Body of pancreas (tissue), 4 donors: ENCODE data around the gene FOXO1. TPM values are rescaled to one million over a fixed set of nuclear protein-coding genes. Genes with fewer than 3 reads are reported as not detected.

Experiments used
- ATAC-seq: fragments of 150-250 bp; one replicate; pipeline ENCODE4 v1.9.1; 2016
- DNase-seq, 4 donors: peaks; one replicate each; pipeline ENCODE4 v3.0.0-alpha.2; 2019
- H3K27ac ChIP-seq, 4 donors: fragments of 200-600 bp; sonication (generic); 1 replicate in 3 of 4; 2 replicates in 1 of 4; pipeline versions ENCODE4 v1.5.1 to v1.6.1; 2016 to 2019; ENCODE audit warnings: mild to moderate bottlenecking in 1 of 4, mixed read lengths in 1 of 4, moderate library complexity in 1 of 4
- H3K27me3 ChIP-seq, 2 donors: fragments of 200-600 bp; sonication (generic); one replicate each; pipeline ENCODE4 v1.6.0; 2016; ENCODE audit warnings: mild to moderate bottlenecking in 1 of 2
- H3K36me3 ChIP-seq, 2 donors: fragments of 200-600 bp; sonication (generic); replicated peaks in 1 of 2; 2 replicates each; pipeline ENCODE4 v1.5.1; 2016; ENCODE audit warnings: low read depth in 2 of 2; ENCODE audit not compliant: insufficient read depth in 1 of 2
- H3K4me1 ChIP-seq: fragments of 200-600 bp; sonication (generic); one replicate; pipeline ENCODE4 v1.6.0; 2016
- H3K4me3 ChIP-seq, 2 donors: fragments of 200-600 bp; sonication (generic); 1 replicate in 1 of 2; 2 replicates in 1 of 2; pipeline ENCODE4 v1.5.1; 2016 to 2019
- H3K9me3 ChIP-seq, 3 donors: fragments of 200-600 bp; sonication (generic); 1 replicate in 2 of 3; 2 replicates in 1 of 3; pipeline ENCODE4 v1.5.1; 2016
- CTCF ChIP-seq, 7 experiments: fragments of 450-650 bp in 4 of 7; fragments of 200-600 bp in 3 of 7; sonication (generic) in 3 of 7; IDR thresholded peaks; one replicate each; pipeline ENCODE4 v1.5.1; 2016 to 2019; ENCODE audit warnings: antibody characterized with exemption in 7 of 7
- POLR2A ChIP-seq, 3 donors: fragments of 450-650 bp; IDR thresholded peaks; one replicate each; pipeline ENCODE4 v1.6.1; 2016; ENCODE audit warnings: antibody characterized with exemption in 3 of 3, mild to moderate bottlenecking in 2 of 3
- WGBS, 2 donors: methylation state at CpG; one replicate each; pipeline ENCODE4 v1.1.5; 2017; 5-methylcytosine and 5-hydroxymethylcytosine counted together
- intact Hi-C: fragments of 100-400 bp; cut with DNase I; formaldehyde crosslinking; loops from one replicate; pipeline ENCODE4 v1.15.1; 2023
- total RNA-seq, 2 donors: library from RNA; depleted of rRNA; stranded (reverse); fragments of >200 nt; gene quantifications; one replicate each; pipeline ENCODE4 v1.1.0, GENCODE V29; 2016

Gene FOXO1
- total RNA-seq, 2 donors from 2014 or later = 24.1 to 51.1 TPM

GRCh38 chr13:40640845-40641458 is 25.5 kb downstream of the FOXO1 start:
- TF ChIP-seq CTCF (IDR thresholded peaks at IDR 0.05) (no peak), POLR2A (IDR thresholded peaks at IDR 0.05) (no peak)
- Histone ChIP-seq H3K9me3 (no peaks in the 10 kb centered on the region), H3K27ac (no peak overlapping the region), H3K36me3 (no peaks in the 10 kb centered on the region), H3K4me1 (peaks cover 45% of the 10 kb centered on the region), H3K4me3 (no peak overlapping the region), H3K27me3 (no peaks in the 10 kb centered on the region)
- ATAC-seq (no peak), DNase-seq (no peak)
- intact Hi-C loops = no loop called here
- 85 to 87% methylated on average over 11 of the region's 11 CpGs for WGBS, 2 donors

- intact Hi-C loops = no loop called here
- no peak for ATAC-seq
- WGBS, 2 donors = 79 to 83% methylated on average over 6 of the region's 6 CpGs
- Histone ChIP-seq H3K4me3 (no peak overlapping the region), H3K4me1 (peaks cover 45% of the 10 kb centered on the region), H3K9me3 (no peaks in the 10 kb centered on the region), H3K36me3 (no peaks in the 10 kb centered on the region), H3K27ac (no peak overlapping the region), H3K27me3 (no peaks in the 10 kb centered on the region)
- DNase-seq = no peak
- no peak for TF ChIP-seq POLR2A (IDR thresholded peaks at IDR 0.05)
- no peak for TF ChIP-seq CTCF (IDR thresholded peaks at IDR 0.05)
Observed at GRCh38 chr13:40640202-40640601, 26.2 kb downstream of the FOXO1 start.

- DNase-seq (peak in 1 of 4 donors; percentile 44), ATAC-seq (peak; percentile 50)
- Histone ChIP-seq H3K27ac (peak overlapping the region in 2 of 4 donors; percentile 7 to 37), H3K9me3 (no peaks in the 10 kb centered on the region), H3K27me3 (no peaks in the 10 kb centered on the region), H3K36me3 (no peaks in the 10 kb centered on the region), H3K4me1 (peaks cover 40% of the 10 kb centered on the region), H3K4me3 (no peak overlapping the region)
- intact Hi-C loops = no loop called here
- 60 to 69% methylated on average over 4 of the region's 4 CpGs for WGBS, 2 donors
- TF ChIP-seq CTCF (IDR thresholded peaks at IDR 0.05) (no peak), POLR2A (IDR thresholded peaks at IDR 0.05) (no peak)
Observed at GRCh38 chr13:40639221-40639681, 27.2 kb downstream of the FOXO1 start.

GRCh38 chr13:40637643-40638042 is 28.8 kb downstream of the FOXO1 start:
- Histone ChIP-seq H3K4me3 (no peak overlapping the region), H3K9me3 (no peaks in the 10 kb centered on the region), H3K36me3 (no peaks in the 10 kb centered on the region), H3K27ac (no peak overlapping the region), H3K27me3 (no peaks in the 10 kb centered on the region), H3K4me1 (peaks cover 40% of the 10 kb centered on the region)
- ATAC-seq (no peak), DNase-seq (no peak)
- no peak for TF ChIP-seq CTCF (IDR thresholded peaks at IDR 0.05)
- TF ChIP-seq POLR2A (IDR thresholded peaks at IDR 0.05) = no peak
- 16 to 25% methylated on average over 5 of the region's 5 CpGs for WGBS, 2 donors
- intact Hi-C loops = no loop called here
